KMS-11 (cell line): ENCODE data around the gene MAP4K4.
"Not testable (repeated sequence)": the region's sequence is repeated elsewhere in the genome, so short reads cannot be mapped to it uniquely, and the experiment has no call there.

ENCODE experiments used
- H2AFZ ChIP-seq: fragments of 200-600 bp; sonication (generic); 2 replicates; pipeline ENCODE4 v1.6.1; 2016; ENCODE audit warnings: antibody characterized with exemption, mixed run types, low read depth
- H3K27ac ChIP-seq: fragments of 200-600 bp; sonication (generic); 2 replicates; pipeline ENCODE4 v1.6.1; 2016; ENCODE audit warnings: mild to moderate bottlenecking, mixed run types
- H3K27me3 ChIP-seq: fragments of 200-600 bp; sonication (generic); 2 replicates; pipeline ENCODE4 v1.6.1; 2017; ENCODE audit warnings: mild to moderate bottlenecking, low read depth, mixed run types, moderate library complexity; ENCODE audit not compliant: insufficient read depth
- H3K36me3 ChIP-seq: fragments of 200-600 bp; sonication (generic); 2 replicates; pipeline ENCODE4 v1.6.1; 2017; ENCODE audit warnings: mild to moderate bottlenecking, mixed run types; ENCODE audit not compliant: insufficient read depth
- H3K4me1 ChIP-seq: fragments of 200-600 bp; sonication (generic); 2 replicates; pipeline ENCODE4 v1.6.1; 2016; ENCODE audit warnings: mild to moderate bottlenecking, low read depth, mixed run types; ENCODE audit not compliant: poor library complexity, severe bottlenecking
- H3K4me2 ChIP-seq: fragments of 200-600 bp; sonication (generic); 2 replicates; pipeline ENCODE4 v1.7.0; 2016; ENCODE audit warnings: mild to moderate bottlenecking, mixed run types
- H3K4me3 ChIP-seq: fragments of 200-600 bp; sonication (generic); IDR thresholded peaks from 2 replicates; pipeline ENCODE4 v1.6.1; 2017; ENCODE audit warnings: low read depth, low read length, mixed read lengths; ENCODE audit not compliant: insufficient read depth
- H3K79me2 ChIP-seq: fragments of 200-600 bp; sonication (generic); 2 replicates; pipeline ENCODE4 v1.6.1; 2016; ENCODE audit warnings: low read depth, mixed run types; ENCODE audit not compliant: insufficient read depth
- H3K9ac ChIP-seq: fragments of 200-600 bp; sonication (generic); 2 replicates; pipeline ENCODE4 v1.6.1; 2016; ENCODE audit warnings: mild to moderate bottlenecking, mixed run types
- H4K20me1 ChIP-seq: fragments of 200-600 bp; sonication (generic); 2 replicates; pipeline ENCODE4 v1.6.1; 2016; ENCODE audit warnings: mild to moderate bottlenecking, mixed run types; ENCODE audit not compliant: insufficient read depth
- TF ChIP-seq, protein P1 (sequence below): fragments of 200-600 bp; sonication (generic); conservative IDR thresholded peaks from 2 replicates; pipeline ENCODE4 v1.6.1; 2017; ENCODE audit warnings: low read depth, mild to moderate bottlenecking, antibody characterized with exemption, low read length, moderate library complexity, mixed read lengths

Gene MAP4K4

DNA sequence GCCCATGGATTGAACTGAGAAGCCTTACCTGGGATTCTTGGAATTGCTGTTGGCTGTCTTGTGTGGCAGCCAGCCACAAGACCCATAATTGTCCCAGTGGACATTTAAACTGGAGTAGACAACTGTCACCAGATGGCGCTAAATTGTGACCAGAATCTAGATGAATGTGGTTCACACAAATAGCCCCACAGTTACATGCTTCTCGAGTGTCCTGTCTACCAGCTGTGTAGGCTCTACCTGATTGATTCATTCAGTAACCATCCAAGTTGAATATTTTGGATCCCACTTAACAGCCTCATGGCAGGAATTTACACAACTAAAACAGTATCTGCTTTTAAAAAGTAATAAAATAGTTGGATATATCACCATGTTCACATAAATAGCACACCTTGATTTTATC, 73.2 kb downstream of the MAP4K4 start:
- no peaks in the 10 kb centered on the region for H3K36me3 ChIP-seq
- H3K9ac ChIP-seq = no peak overlapping the region
- H3K4me1 ChIP-seq = peaks cover 26% of the 10 kb centered on the region
- no peaks in the 10 kb centered on the region; the same call in 1 of the 2 replicates for H4K20me1 ChIP-seq
- no peak overlapping the region for H3K4me3 ChIP-seq
- no peak overlapping the region; the same call in 1 of the 2 replicates for H3K4me2 ChIP-seq
- H3K27ac ChIP-seq = no peak overlapping the region
- H2AFZ ChIP-seq = no peak overlapping the region
- no peaks in the 10 kb centered on the region for H3K27me3 ChIP-seq
- peaks cover 34% of the 10 kb centered on the region; the same call in 1 of the 2 replicates for H3K79me2 ChIP-seq
- TF ChIP-seq, protein P1, sequence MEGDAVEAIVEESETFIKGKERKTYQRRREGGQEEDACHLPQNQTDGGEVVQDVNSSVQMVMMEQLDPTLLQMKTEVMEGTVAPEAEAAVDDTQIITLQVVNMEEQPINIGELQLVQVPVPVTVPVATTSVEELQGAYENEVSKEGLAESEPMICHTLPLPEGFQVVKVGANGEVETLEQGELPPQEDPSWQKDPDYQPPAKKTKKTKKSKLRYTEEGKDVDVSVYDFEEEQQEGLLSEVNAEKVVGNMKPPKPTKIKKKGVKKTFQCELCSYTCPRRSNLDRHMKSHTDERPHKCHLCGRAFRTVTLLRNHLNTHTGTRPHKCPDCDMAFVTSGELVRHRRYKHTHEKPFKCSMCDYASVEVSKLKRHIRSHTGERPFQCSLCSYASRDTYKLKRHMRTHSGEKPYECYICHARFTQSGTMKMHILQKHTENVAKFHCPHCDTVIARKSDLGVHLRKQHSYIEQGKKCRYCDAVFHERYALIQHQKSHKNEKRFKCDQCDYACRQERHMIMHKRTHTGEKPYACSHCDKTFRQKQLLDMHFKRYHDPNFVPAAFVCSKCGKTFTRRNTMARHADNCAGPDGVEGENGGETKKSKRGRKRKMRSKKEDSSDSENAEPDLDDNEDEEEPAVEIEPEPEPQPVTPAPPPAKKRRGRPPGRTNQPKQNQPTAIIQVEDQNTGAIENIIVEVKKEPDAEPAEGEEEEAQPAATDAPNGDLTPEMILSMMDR = peak; percentile 65

DNA sequence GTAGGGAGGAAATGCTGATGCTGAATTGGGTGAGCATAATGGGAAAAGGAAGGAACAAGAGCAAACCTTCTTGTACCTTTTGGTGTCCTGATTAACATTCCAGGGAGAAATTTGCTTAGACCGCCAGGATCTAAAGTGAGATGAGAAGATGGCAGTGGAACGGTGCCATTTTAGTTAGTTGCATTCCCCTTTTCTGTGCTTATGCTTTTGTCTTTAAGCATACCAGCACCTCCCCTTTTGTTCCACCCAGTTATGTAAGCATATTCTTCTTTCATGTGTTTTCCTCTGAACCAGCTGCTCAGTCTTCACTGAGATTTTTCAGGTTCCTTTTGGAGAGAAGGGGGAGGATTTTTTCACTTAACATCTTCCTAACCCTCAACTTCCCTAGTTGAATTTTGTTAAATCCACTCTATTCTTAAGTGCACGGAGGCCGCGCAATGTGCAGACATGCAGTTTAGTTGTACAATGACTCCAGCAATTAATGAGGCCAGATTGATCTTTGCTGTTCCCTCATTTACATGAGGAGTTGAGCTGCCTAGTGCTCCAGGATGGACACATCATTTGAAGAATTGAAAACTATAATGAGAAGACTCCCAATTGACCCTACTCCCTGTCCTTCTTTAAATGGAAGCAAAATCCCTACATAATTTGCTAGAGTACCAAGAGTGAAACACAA, 73.9 kb downstream of the MAP4K4 start:
- Histone ChIP-seq H4K20me1 (no peaks in the 10 kb centered on the region; the same call in 1 of the 2 replicates), H3K9ac (no peak overlapping the region), H3K4me1 (peaks cover 20% of the 10 kb centered on the region), H3K79me2 (peaks cover 34% of the 10 kb centered on the region; the same call in 1 of the 2 replicates), H3K36me3 (no peaks in the 10 kb centered on the region), H3K4me2 (no peak overlapping the region; the same call in 1 of the 2 replicates), H2AFZ (no peak overlapping the region), H3K27ac (no peak overlapping the region), H3K27me3 (no peaks in the 10 kb centered on the region), H3K4me3 (no peak overlapping the region)
- TF ChIP-seq, protein P1 = no peak

- no peaks in the 10 kb centered on the region for H3K27me3 ChIP-seq
- no peak overlapping the region for H3K4me3 ChIP-seq
- H3K4me1 ChIP-seq = peaks cover 14% of the 10 kb centered on the region
- H3K9ac ChIP-seq = no peak overlapping the region
- H3K27ac ChIP-seq = no peak overlapping the region
- peaks cover 38% of the 10 kb centered on the region for H3K79me2 ChIP-seq
- no peak overlapping the region for H3K4me2 ChIP-seq
- H2AFZ ChIP-seq = no peak overlapping the region
- H3K36me3 ChIP-seq = no peaks in the 10 kb centered on the region
- TF ChIP-seq, protein P1 = no peak
- no peaks in the 10 kb centered on the region; the same call in 1 of the 2 replicates for H4K20me1 ChIP-seq
Observed at GRCh38 chr2:101771910-101772321, 74.4 kb downstream of the MAP4K4 start.

GRCh38 chr2:101773137-101773536, 75.6 kb downstream of the MAP4K4 start:
- Histone ChIP-seq H3K4me3 (no peak overlapping the region), H3K4me1 (peaks cover 5% of the 10 kb centered on the region), H3K27me3 (no peaks in the 10 kb centered on the region), H4K20me1 (no peaks in the 10 kb centered on the region; the same call in 1 of the 2 replicates), H3K27ac (no peak overlapping the region), H2AFZ (no peak overlapping the region), H3K9ac (no peak overlapping the region), H3K4me2 (no peak overlapping the region), H3K79me2 (peaks cover 49% of the 10 kb centered on the region), H3K36me3 (no peaks in the 10 kb centered on the region)
- TF ChIP-seq, protein P1 = no peak

DNA sequence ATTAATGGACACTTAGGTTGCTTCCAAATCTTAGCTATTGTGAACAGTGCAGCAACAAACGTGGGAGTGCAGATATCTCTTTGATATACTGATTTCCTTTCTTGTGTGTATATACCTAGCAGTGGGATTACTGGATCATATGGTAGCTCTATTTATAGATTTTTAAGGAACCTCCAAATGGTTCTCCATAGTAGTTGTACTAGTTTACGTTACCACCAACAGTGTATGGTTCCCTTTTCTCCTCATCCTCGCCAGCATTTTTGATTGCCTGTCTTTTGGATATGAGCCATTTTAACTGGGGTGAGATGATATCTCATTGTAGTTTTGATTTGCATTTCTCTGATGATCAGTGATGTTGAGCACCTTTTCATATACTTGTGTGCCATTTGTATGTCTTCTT, 76.5 kb downstream of the MAP4K4 start:
- H4K20me1 ChIP-seq, H3K4me3 ChIP-seq, H3K27me3 ChIP-seq, H3K27ac ChIP-seq, H3K9ac ChIP-seq, H3K4me1 ChIP-seq, H3K36me3 ChIP-seq, H3K4me2 ChIP-seq, H2AFZ ChIP-seq: not testable (repeated sequence)
- H3K79me2 ChIP-seq = peaks cover 49% of the 10 kb centered on the region
